GM19463 (cell line): ENCODE data around the gene GTF3C1.

Source experiments
- ATAC-seq: cut with Tn5 transposase; IDR thresholded peaks from one replicate; pipeline ENCODE4 v1.9.1; 2021; ENCODE audit warnings: mild to moderate bottlenecking, moderate library complexity; ENCODE audit not compliant: unreplicated experiment

Gene GTF3C1

GRCh38 chr16:27489906-27490305 is 59.8 kb downstream of the GTF3C1 start:
- ATAC-seq: no peak

- ATAC-seq: no peak
Observed at GRCh38 chr16:27489421-27489820, 60.3 kb downstream of the GTF3C1 start.

GRCh38 chr16:27486760-27487159 is 63.0 kb downstream of the GTF3C1 start:
- ATAC-seq: no peak

GRCh38 chr16:27486344-27486743 is 63.4 kb downstream of the GTF3C1 start:
- ATAC-seq: no peak

DNA sequence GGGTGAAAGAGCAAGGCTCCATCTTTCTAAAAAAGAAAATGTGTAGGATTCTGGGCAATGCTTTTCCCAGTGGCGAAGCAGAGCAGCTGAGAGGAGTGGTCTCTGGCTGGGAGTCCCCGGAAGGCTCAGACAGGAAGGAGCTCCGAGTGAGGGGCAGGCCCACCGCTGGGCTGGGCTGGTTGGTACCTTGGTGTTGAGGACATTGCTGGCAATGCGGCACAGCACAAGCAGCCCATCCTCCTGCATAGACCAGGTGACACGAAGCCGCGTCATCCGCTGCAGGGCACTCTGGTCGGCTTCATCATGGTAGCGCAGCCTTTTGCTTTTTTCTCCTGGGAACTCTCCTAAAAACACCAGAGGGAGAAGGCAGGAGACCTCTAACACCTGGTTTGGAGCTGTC is 63.9 kb downstream of the GTF3C1 start:
- no peak for ATAC-seq

DNA sequence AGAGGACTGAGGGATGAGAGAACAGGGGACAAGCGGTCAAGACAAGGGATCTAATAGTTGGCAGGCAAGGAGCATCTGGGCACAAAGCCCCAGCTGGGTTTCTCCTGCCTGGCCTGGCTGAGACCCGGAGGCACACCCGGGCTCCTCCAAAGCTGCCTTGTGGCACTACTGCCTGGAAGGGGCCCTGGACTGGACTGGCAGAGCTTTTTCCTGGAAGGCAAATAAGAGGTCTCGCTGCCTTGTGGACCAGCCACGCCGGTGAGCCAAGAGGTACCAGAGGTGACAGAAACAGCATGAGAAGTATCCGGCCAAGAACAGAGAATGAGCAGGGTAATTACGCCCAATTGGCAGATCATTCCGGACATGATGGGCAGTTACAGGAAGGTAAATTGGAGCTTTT is 64.6 kb downstream of the GTF3C1 start:
- ATAC-seq: no peak

- no peak for ATAC-seq
Observed at GRCh38 chr16:27483624-27484023, 66.1 kb downstream of the GTF3C1 start.

DNA sequence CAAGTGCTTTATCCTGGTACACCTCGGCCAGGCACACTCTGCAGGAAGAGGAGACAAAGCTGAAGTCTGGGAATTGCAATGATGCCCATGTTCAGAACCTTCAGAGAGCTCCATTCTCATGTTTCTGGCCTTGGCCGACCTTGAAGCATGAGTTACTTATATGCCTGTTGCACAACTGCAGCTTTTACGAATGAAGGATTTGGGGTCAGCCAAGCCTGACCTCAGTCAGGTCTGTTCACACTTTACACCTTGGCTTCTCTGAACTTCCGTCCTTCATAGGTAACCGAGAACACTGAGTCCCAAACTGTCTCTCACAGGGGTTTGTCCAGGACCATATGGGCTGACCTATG is 66.7 kb downstream of the GTF3C1 start:
- ATAC-seq: no peak

DNA sequence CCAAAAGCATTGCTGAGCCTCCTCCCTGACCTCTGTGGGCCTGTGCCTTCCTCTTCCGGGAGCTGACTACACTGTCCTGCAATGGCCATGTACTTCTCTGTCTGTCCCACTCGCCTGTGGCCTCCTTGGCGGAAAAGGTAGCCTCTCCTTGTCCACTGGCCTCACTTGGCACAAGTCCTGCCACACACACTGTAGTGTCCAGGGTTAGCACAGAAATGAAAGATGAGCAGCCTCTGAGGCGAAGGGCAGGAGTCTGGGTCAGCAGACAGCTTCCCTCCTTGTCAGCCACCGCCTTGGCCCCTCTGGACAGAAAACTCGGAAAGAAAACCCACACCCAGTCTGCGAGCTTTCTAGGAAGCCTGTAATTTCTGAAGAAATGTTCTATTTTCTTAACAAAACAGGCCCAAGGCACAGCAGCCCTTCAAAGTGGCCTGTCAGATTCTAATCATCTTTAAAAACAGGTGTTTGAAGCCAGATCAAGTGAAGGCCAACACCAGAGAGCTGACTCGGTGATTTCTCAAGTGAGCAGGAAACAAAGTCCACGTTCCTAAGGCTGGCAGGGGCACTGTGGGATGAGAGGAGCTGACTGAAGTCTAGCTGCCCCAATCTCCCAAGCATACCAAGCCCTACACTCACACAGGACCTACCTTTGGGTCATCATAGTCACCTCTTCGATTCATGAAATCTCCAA is 67.2 kb downstream of the GTF3C1 start:
- no peak for ATAC-seq

GRCh38 chr16:27481282-27481934 is 68.3 kb downstream of the GTF3C1 start:
- no peak for ATAC-seq

- no peak for ATAC-seq
Observed at GRCh38 chr16:27480761-27481160, 69.0 kb downstream of the GTF3C1 start.

DNA sequence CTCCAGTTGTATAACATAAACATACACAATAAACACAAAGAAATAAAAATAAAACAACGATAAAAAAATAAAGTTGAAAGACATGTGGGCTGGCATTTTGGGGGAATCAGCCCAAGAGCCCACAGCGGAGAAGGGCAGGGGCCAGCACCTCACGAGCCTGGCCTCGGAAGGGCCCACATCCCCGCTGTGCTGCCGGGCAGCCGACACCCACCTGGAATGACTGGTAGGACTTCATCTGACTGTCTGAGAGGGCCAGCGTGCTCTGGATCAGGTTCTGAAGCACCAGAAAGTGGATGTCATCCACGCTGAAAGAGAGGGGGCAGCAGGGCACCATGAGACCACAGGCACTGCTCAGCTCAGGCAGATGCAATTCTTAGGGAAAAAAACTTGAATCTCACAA is 73.5 kb downstream of the GTF3C1 start:
- no peak for ATAC-seq

- no peak for ATAC-seq
Observed at GRCh38 chr16:27475561-27475960, 74.2 kb downstream of the GTF3C1 start.

GRCh38 chr16:27474921-27475320 is 74.8 kb downstream of the GTF3C1 start:
- ATAC-seq: no peak

GRCh38 chr16:27474041-27474440 is 75.7 kb downstream of the GTF3C1 start:
- ATAC-seq: no peak

DNA sequence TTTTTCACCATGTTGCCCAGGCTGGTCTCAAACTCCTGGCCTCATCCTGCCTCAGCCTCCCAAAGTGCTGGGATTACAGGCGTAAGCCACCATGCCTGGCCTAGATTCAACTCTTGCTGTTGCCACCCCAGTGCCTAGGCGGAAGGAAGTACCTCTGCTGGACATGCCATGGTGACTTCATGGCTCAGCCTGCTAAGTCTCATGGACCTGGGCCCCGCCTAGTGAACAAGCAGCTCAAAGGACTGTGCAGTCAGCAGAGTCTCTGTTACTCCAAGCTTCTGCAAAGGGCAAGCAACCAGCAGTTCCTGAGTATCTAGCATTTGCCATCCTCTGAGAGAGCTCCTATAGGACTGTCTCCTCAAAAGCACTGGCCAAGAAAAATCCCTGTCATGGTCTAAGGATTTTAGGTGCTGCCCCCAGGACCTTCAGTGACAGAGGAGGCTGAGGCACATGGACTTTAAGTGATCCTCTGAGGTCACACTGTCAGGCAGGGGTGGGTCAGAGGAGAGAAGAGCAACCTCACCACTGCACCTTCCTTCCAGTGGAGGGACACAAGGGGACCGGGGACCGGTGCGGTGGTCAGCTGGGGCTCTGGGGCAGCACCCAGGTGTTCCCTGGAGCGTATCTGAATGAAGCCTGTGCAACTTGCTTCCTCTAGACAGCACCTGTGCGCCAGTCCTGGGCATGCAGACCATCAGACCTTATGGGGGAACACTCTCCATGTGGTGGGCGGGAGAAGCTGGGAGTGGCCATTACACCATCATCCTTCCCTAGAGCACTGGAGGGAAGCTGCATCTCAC is 76.4 kb downstream of the GTF3C1 start:
- ATAC-seq: no peak

DNA sequence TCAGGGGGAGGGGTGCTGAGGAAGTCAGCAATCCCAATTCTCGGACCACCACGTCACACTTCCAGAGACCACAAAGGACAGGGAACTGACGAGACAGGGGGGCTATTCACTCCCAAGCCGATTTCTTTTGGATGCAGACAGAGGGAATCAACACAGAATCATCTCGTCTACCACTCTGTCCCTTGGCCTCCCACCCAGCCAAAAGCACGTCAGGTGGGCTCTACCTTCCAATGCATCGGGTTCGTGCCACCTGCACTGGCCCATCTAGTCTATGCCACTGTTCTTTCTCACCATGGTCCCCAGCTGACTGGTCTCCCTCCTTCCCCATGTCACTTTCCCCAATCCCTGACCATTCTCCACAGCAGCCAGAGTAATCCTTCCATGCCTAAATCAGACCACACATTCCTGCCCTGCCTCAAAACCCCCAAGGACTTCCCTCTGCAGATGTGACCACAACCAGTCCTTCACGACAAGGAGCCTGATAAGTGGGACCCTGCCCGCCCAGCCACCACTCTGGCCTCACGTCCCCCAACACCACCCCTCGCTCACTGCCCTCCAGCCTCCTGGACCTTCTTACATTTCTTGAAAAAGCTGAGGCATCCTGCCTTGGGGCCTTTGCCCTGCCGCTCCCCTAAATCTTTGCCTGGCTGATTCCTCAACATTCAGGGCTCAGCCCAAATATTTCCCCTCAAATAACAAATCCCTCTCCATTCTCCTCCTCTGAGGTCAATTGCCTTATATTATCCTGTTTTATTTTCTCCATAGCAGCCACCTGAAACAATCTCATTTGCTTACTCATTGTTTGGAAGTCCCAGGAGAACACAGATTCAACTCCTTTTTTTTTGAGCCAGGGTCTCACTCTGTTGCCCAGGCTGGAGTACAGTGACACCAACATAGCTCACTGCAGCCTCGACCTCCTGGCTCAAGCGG is 77.4 kb downstream of the GTF3C1 start:
- ATAC-seq: no peak

DNA sequence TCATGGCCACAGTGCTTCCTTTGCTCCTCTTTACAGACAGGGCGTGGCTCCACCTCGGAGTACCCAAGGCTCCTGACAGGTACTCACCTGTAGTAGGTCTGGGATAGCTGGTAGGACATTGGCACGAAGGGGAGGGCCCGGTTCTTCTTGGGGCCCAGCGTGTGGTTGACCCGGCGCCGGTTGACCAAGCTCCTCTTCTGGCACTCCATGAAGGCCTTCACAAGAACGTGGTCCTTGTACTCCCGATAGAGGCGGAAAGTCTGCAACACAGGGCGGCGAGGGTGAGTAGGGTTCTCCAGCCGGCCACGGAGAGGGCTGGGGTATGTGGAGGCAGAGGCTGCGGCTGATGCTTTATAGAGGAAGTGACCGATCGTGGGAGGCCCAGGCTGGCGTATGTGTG is 78.1 kb downstream of the GTF3C1 start:
- ATAC-seq: no peak

DNA sequence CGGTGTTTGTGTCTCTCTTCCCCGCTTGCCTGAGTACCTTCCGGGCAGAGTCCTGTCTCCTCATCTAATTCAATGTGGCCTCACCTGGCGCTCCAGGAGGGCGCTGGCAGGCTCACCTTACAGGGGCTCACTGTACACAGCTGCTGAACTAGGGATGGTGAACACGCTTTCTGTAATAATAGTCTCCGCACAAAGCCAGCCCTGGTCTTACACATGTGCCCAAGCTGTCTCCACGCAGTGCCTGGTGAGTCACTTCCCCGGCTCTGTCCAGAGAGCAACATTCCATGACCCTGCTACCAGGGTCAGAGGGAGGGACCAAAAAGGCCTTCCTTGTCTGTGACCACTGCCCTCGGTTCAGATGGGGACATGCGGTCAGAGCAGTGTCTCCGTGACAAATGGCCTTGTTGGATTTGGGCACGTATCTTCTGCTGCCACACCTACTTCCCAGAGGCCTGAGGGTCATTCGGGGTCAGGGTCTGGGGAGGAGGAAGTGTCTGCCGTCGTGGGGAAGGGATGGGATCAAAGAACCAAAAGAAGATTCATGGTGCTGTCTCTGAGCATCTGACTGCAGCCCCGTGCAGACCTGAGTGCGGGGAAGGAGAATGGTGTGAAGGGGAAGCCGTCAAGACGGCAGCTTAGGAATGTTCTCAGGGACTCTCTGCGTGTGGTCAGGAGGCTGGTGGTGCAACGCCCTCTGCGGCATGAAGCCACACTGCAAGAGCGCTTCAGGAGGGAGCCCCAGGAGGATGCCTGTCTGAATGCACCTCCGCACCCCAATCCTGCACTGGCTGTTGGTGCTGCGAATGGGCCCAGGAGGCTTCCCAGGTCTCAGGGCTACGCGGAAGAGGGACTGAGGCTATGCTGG is 78.9 kb downstream of the GTF3C1 start:
- ATAC-seq: no peak

GRCh38 chr16:27468941-27469531 is 80.7 kb downstream of the GTF3C1 start:
- ATAC-seq: no peak
